Uterus (tissue), 2 donors: ENCODE results near the gene TLCD3A.

ENCODE experiments used
- CTCF ChIP-seq, 4 experiments: fragments of 200-600 bp in 2 of 4; fragments of 450-650 bp in 2 of 4; sonication (generic) in 2 of 4; IDR thresholded peaks; one replicate each; pipeline ENCODE4 v1.5.1; 2016 to 2019; ENCODE audit warnings: antibody characterized with exemption in 4 of 4, mild to moderate bottlenecking in 2 of 4, moderate library complexity in 1 of 4
- POLR2A ChIP-seq, 2 donors: fragments of 450-650 bp; IDR thresholded peaks; one replicate each; pipeline ENCODE4 v1.6.1; 2016; ENCODE audit warnings: antibody characterized with exemption in 2 of 2, mild to moderate bottlenecking in 1 of 2, moderate library complexity in 1 of 2

- no peak for TF ChIP-seq CTCF (IDR thresholded peaks at IDR 0.05)
- TF ChIP-seq POLR2A (IDR thresholded peaks at IDR 0.05), result no peak
Measured at GRCh38 chr17:697682-698081, 34.7 kb upstream of the TLCD3A start.
